Fibroblast of lung (primary cell): Measurements from ENCODE around the gene PRKCD. TPM values are rescaled to one million over a fixed set of nuclear protein-coding genes. Genes with fewer than 3 reads are reported as not detected.

ENCODE experiments used
- DNase-seq, 2 donors: peaks; one replicate each; pipeline versions ENCODE4 v3.0.0 to v3.0.0-alpha.2; 2010; ENCODE audit warnings: low read depth in 2 of 2
- H2AFZ ChIP-seq: 2 replicates; pipeline ENCODE4 v1.5.1; 2012; ENCODE audit warnings: low read length, control low read depth, inconsistent platforms
- H3K27ac ChIP-seq: 2 replicates; pipeline ENCODE4 v1.5.1; 2011; ENCODE audit warnings: low read length, control low read depth; ENCODE audit not compliant: insufficient read depth
- H3K27me3 ChIP-seq: 2 replicates; pipeline ENCODE4 v1.5.1; 2011; ENCODE audit warnings: mild to moderate bottlenecking, low read length; ENCODE audit not compliant: control insufficient read depth, insufficient read depth
- H3K36me3 ChIP-seq: 2 replicates; pipeline ENCODE4 v1.5.1; 2011; ENCODE audit warnings: low read length; ENCODE audit not compliant: control insufficient read depth, insufficient read depth
- H3K4me1 ChIP-seq: 2 replicates; pipeline ENCODE4 v1.5.1; 2011; ENCODE audit warnings: low read length; ENCODE audit not compliant: control insufficient read depth, insufficient read depth; ENCODE audit errors: extremely low read depth
- H3K4me2 ChIP-seq: 2 replicates; pipeline ENCODE4 v1.5.1; 2011; ENCODE audit warnings: low read length, control low read depth; ENCODE audit not compliant: insufficient read depth; ENCODE audit errors: extremely low read depth
- H3K4me3 ChIP-seq, 4 experiments: fragments of 200-600 bp in 1 of 4; sonication (generic) in 1 of 4; replicated peaks in 1 of 4; 2 replicates each; pipeline ENCODE4 v1.5.1; 2011 to 2016; ENCODE audit warnings: low read length in 4 of 4, low read depth in 3 of 4, mild to moderate bottlenecking in 3 of 4, control low read depth in 2 of 4, inconsistent platforms in 1 of 4, mixed read lengths in 1 of 4; ENCODE audit not compliant: insufficient read depth in 1 of 4; ENCODE audit errors: control extremely low read depth in 1 of 4
- H3K79me2 ChIP-seq: 2 replicates; pipeline ENCODE4 v1.5.1; 2012; ENCODE audit warnings: mild to moderate bottlenecking, low read length, inconsistent platforms; ENCODE audit not compliant: control insufficient read depth, insufficient read depth
- H3K9ac ChIP-seq: 2 replicates; pipeline ENCODE4 v1.5.1; 2011; ENCODE audit warnings: mild to moderate bottlenecking, low read length, control low read depth; ENCODE audit not compliant: insufficient read depth
- H3K9me3 ChIP-seq: 2 replicates; pipeline ENCODE4 v1.5.1; 2012; ENCODE audit warnings: low read depth, low read length; ENCODE audit not compliant: control insufficient read depth, insufficient read depth
- H4K20me1 ChIP-seq: 2 replicates; pipeline ENCODE4 v1.5.1; 2011; ENCODE audit warnings: low read length; ENCODE audit not compliant: control insufficient read depth, insufficient read depth; ENCODE audit errors: extremely low read depth
- CTCF ChIP-seq, 2 donors: IDR thresholded peaks in 1 of 2; conservative IDR thresholded peaks in 1 of 2; 1 replicate in 1 of 2; 2 replicates in 1 of 2; pipeline ENCODE4 v1.5.1; 2011 to 2012; ENCODE audit warnings: low read length in 2 of 2, control low read depth in 1 of 2, inconsistent platforms in 1 of 2, low read depth in 1 of 2, mild to moderate bottlenecking in 1 of 2
- EZH2 ChIP-seq: IDR thresholded peaks from 2 replicates; pipeline ENCODE4 v1.5.1; 2012; ENCODE audit warnings: low read length, control low read depth, mild to moderate bottlenecking; ENCODE audit errors: missing control alignments
- polyA plus RNA-seq, 2 donors: library from polyadenylated mRNA; depleted of rRNA in 1 of 2; stranded (reverse) in 1 of 2; unstranded in 1 of 2; fragments of >200 nt; gene quantifications; 2 replicates each; pipeline ENCODE4 v1.2.1, GENCODE V29; 2011 to 2012; ENCODE audit warnings: missing spikeins in 1 of 2
- total RNA-seq: library from RNA; depleted of rRNA; stranded (reverse); fragments of >200 nt; gene quantifications from 2 replicates; pipeline ENCODE4 v1.2.1, GENCODE V29; 2014

The PRKCD gene
- total and polyA plus RNA-seq, 2 donors (not counting 1 experiment from before 2014, with no cell fraction given), result 3.8 to 21.2 TPM

DNA sequence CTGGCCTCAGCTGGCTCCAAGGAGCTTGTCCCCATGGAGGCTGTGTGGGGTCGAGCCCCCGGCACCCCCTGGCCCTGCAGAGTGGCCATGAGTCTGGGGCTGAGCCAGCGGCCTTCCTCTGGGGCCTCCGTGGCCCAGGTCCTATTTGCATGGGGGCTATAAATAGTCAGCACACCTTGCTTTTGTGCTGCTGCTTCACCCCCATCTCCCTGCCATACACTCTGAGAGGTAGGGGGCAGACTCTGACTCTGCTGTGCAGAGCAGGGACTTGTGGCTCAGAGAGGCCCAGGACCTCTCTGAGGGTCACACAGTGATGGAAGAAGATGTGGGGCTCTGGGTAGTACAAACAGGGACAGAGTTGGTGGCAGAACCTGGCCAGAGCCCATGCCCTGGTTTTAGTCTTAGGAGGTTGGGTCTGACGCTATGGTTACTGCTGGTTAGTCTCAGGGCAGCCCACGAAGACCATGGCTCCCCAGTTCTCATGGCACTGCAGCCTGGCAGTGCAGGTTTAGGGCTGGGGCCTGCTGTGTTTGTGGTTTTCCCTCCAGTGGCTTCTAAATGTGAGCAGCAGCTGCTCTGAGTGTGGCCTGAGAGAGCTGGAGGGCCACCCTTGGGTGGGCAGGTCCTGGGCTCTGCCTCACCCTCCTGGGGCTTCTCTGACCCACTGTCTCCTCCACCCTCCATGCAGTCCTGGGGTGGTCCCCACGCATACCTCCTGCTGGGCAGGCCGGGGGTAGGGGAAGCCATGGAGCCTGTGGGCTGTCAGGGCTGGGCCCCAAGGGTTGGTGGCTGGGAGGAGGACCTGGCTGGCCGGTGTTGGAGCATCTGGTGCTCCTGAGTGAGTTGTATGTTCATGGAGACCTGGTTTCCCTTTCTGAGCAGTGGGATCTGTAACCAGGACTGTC, 13.6 kb downstream of the PRKCD start:
- Histone ChIP-seq H3K4me1 (peaks cover 5% of the 10 kb centered on the region), H3K4me2 (no peak overlapping the region), H3K9ac (no peak overlapping the region), H3K27me3 (no peaks in the 10 kb centered on the region), H3K79me2 (no peaks in the 10 kb centered on the region), H3K36me3 (peaks cover 7% of the 10 kb centered on the region), H2AFZ (no peak overlapping the region), H3K9me3 (no peaks in the 10 kb centered on the region), H3K4me3 (no peak overlapping the region), H3K27ac (no peak overlapping the region), H4K20me1 (no peaks in the 10 kb centered on the region)
- no peak for TF ChIP-seq EZH2
- no peak for TF ChIP-seq CTCF (conservative IDR thresholded peaks at IDR 0.05 in 1 of 2, IDR thresholded peaks at IDR 0.05 in 1 of 2; ENCODE audit: low read depth in 1 of 2, low read length in 2 of 2)
- no peak for DNase-seq

- H2AFZ ChIP-seq, result no peak overlapping the region
- no peaks in the 10 kb centered on the region for H4K20me1 ChIP-seq
- H3K4me1 ChIP-seq, result peaks cover 5% of the 10 kb centered on the region
- H3K27ac ChIP-seq, result no peak overlapping the region
- H3K9ac ChIP-seq, result no peak overlapping the region
- no peak overlapping the region for H3K4me3 ChIP-seq
- no peaks in the 10 kb centered on the region for H3K79me2 ChIP-seq
- no peaks in the 10 kb centered on the region for H3K27me3 ChIP-seq
- peaks cover 9% of the 10 kb centered on the region for H3K36me3 ChIP-seq
- no peak overlapping the region for H3K4me2 ChIP-seq
- DNase-seq, result no peak
- TF ChIP-seq CTCF (conservative IDR thresholded peaks at IDR 0.05 in 1 of 2, IDR thresholded peaks at IDR 0.05 in 1 of 2; ENCODE audit: low read depth in 1 of 2, low read length in 2 of 2), result no peak
- H3K9me3 ChIP-seq, result no peaks in the 10 kb centered on the region
These were observed 14.9 kb downstream of the PRKCD start for GRCh38 chr3:53175613-53176540.

DNA sequence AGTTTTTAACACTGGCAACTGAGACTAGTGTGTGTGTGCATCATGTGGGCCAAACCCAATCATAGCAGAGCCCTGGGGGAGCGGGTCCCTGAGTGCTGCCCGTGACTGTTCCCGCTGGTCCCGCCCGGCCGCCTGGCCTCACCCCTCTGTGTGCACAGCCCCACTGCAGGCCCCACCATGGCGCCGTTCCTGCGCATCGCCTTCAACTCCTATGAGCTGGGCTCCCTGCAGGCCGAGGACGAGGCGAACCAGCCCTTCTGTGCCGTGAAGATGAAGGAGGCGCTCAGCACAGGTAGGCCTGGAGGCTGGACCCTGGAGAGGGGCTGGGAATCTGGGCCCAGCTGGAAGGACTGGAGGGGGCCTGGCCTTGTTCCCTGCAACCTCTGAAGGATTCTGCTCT, 17.2 kb downstream of the PRKCD start:
- H3K9me3 ChIP-seq, result no peaks in the 10 kb centered on the region
- H3K4me3 ChIP-seq, result no peak overlapping the region
- no peaks in the 10 kb centered on the region for H3K27me3 ChIP-seq
- H3K36me3 ChIP-seq, result peaks cover 18% of the 10 kb centered on the region
- no peaks in the 10 kb centered on the region for H3K79me2 ChIP-seq
- DNase-seq, result no peak
- no peak overlapping the region for H3K4me2 ChIP-seq
- H4K20me1 ChIP-seq, result no peaks in the 10 kb centered on the region
- peaks cover 5% of the 10 kb centered on the region for H3K4me1 ChIP-seq
- H3K9ac ChIP-seq, result no peak overlapping the region
- no peak overlapping the region for H2AFZ ChIP-seq
- no peak overlapping the region for H3K27ac ChIP-seq
- TF ChIP-seq EZH2 (no peak), CTCF (conservative IDR thresholded peaks at IDR 0.05 in 1 of 2, IDR thresholded peaks at IDR 0.05 in 1 of 2; ENCODE audit: low read depth in 1 of 2, low read length in 2 of 2) (no peak)
